ENCODE data around the gene ZNF609.

ZNF609 gene

GRCh38 chr15:64651601-64652191, 191.3 kb downstream of the ZNF609 start:
- DNase-seq (ENCODE audit: low read depth, low spot score), result no peak

- no peak for DNase-seq (ENCODE audit: low read depth, low spot score)
These were observed 193.4 kb downstream of the ZNF609 start for GRCh38 chr15:64653757-64654156.

- DNase-seq (ENCODE audit: low read depth, low spot score), result no peak
These were observed 196.1 kb downstream of the ZNF609 start for GRCh38 chr15:64656508-64656907.

GRCh38 chr15:64665179-64665578, 204.8 kb downstream of the ZNF609 start:
- DNase-seq (ENCODE audit: low read depth, low spot score), result no peak

- DNase-seq (ENCODE audit: low read depth, low spot score), result no peak
These were observed 207.4 kb downstream of the ZNF609 start for GRCh38 chr15:64667736-64668161.

GRCh38 chr15:64673866-64674265, 213.5 kb downstream of the ZNF609 start:
- no peak for DNase-seq (ENCODE audit: low read depth, low spot score)

GRCh38 chr15:64678126-64678819, 217.9 kb downstream of the ZNF609 start:
- no peak for DNase-seq (ENCODE audit: low read depth, low spot score)

- no peak for DNase-seq (ENCODE audit: low read depth, low spot score)
These were observed 219.7 kb downstream of the ZNF609 start for GRCh38 chr15:64680097-64680496.

GRCh38 chr15:64681424-64682024, 221.1 kb downstream of the ZNF609 start:
- no peak for DNase-seq (ENCODE audit: low read depth, low spot score)

- no peak for DNase-seq (ENCODE audit: low read depth, low spot score)
These were observed 221.9 kb downstream of the ZNF609 start for GRCh38 chr15:64682255-64682654.

GRCh38 chr15:64683378-64683777, 223.0 kb downstream of the ZNF609 start:
- DNase-seq (ENCODE audit: low read depth, low spot score), result no peak

GRCh38 chr15:64685230-64685888, 225.0 kb downstream of the ZNF609 start:
- no peak for DNase-seq (ENCODE audit: low read depth, low spot score)

- DNase-seq (ENCODE audit: low read depth, low spot score), result no peak
These were observed 225.9 kb downstream of the ZNF609 start for GRCh38 chr15:64686130-64686735.

GRCh38 chr15:64687172-64687571, 226.8 kb downstream of the ZNF609 start:
- DNase-seq (ENCODE audit: low read depth, low spot score), result no peak

GRCh38 chr15:64687688-64688087, 227.3 kb downstream of the ZNF609 start:
- no peak for DNase-seq (ENCODE audit: low read depth, low spot score)

- DNase-seq (ENCODE audit: low read depth, low spot score), result no peak
These were observed 228.4 kb downstream of the ZNF609 start for GRCh38 chr15:64688770-64689169.

GRCh38 chr15:64690008-64690407, 229.6 kb downstream of the ZNF609 start:
- DNase-seq (ENCODE audit: low read depth, low spot score), result no peak

GRCh38 chr15:64690578-64691296, 230.4 kb downstream of the ZNF609 start:
- no peak for DNase-seq (ENCODE audit: low read depth, low spot score)

- no peak for DNase-seq (ENCODE audit: low read depth, low spot score)
These were observed 231.7 kb downstream of the ZNF609 start for GRCh38 chr15:64691896-64692565.

- no peak for DNase-seq (ENCODE audit: low read depth, low spot score)
These were observed 232.8 kb downstream of the ZNF609 start for GRCh38 chr15:64693134-64693533.

GRCh38 chr15:64694816-64695215, 234.4 kb downstream of the ZNF609 start:
- no peak for DNase-seq (ENCODE audit: low read depth, low spot score)
